Endothelial cell of umbilical vein (primary cell): ENCODE measurements around the gene ACAP2. TPM values are rescaled to one million over a fixed set of nuclear protein-coding genes. Genes with fewer than 3 reads are reported as not detected.

Experiments
- BruUV-seq: library from RNA; stranded (reverse); fragments of 400-500 nt; replicated peaks from 2 replicates; lab custom pipeline; 2021; lab: Mats Ljungman, UMichigan
- CTCF ChIA-PET: fragments of 300-600, 350-600 bp; sonication (Branson Sonifier 250); formaldehyde crosslinking; loops from one replicate; lab custom pipeline; 2021; ENCODE audit warnings: antibody characterized with exemption, inconsistent platforms; lab: Charles Lee
- POLR2A ChIA-PET: fragments of 300-600, 350-600 bp; sonication (Branson Sonifier 250); formaldehyde crosslinking; loops from one replicate; lab custom pipeline; 2021; ENCODE audit warnings: antibody characterized with exemption, inconsistent platforms; lab: Charles Lee
- DNase-seq: peaks from one replicate; pipeline ENCODE4 v3.0.0-alpha.2; 2011; ENCODE audit warnings: low read depth, low spot score
- FAIRE-seq: peaks from 2 replicates; lab custom pipeline; 2011; peaks lifted over from hg19 to GRCh38; lab: Jason Lieb, UNC
- H2AFZ ChIP-seq: 2 replicates; pipeline ENCODE4 v1.6.0; 2012; ENCODE audit warnings: low read depth, low read length, control low read depth, inconsistent platforms
- H3K27ac ChIP-seq: 2 replicates; pipeline ENCODE4 v1.5.1; 2011; ENCODE audit warnings: low read depth, mild to moderate bottlenecking, control low read depth, low read length, moderate library complexity; ENCODE audit not compliant: insufficient read depth
- H3K27me3 ChIP-seq, 2 experiments: 2 replicates each; pipeline versions ENCODE4 v1.6.0 to v1.6.1; 2011; ENCODE audit warnings: low read length in 2 of 2, mixed read lengths in 1 of 2; ENCODE audit not compliant: control insufficient read depth in 2 of 2, insufficient read depth in 2 of 2
- H3K36me3 ChIP-seq, 2 experiments: 2 replicates in 1 of 2; 3 replicates in 1 of 2; pipeline ENCODE4 v1.5.1; 2011; ENCODE audit warnings: low read length in 2 of 2, mild to moderate bottlenecking in 1 of 2, moderate library complexity in 1 of 2; ENCODE audit not compliant: control insufficient read depth in 2 of 2, insufficient read depth in 2 of 2; ENCODE audit errors: extremely low read depth in 1 of 2
- H3K4me1 ChIP-seq: 3 replicates; pipeline ENCODE4 v1.5.1; 2011; ENCODE audit warnings: mild to moderate bottlenecking, low read length; ENCODE audit not compliant: control insufficient read depth, insufficient read depth; ENCODE audit errors: extremely low read depth
- H3K4me2 ChIP-seq: 2 replicates; pipeline ENCODE4 v1.6.1; 2011; ENCODE audit warnings: low read length, control low read depth, mixed read lengths; ENCODE audit not compliant: insufficient read depth
- H3K4me3 ChIP-seq, 3 experiments: fragments of 200-600 bp in 1 of 3; sonication (generic), shearing (Covaris generic) in 1 of 3; replicated peaks in 1 of 3; 2 replicates each; pipeline ENCODE4 v1.5.1; 2011 to 2016; ENCODE audit warnings: control low read depth in 3 of 3, low read length in 3 of 3, mild to moderate bottlenecking in 2 of 3, inconsistent platforms in 1 of 3, low read depth in 1 of 3, moderate library complexity in 1 of 3; ENCODE audit not compliant: insufficient read depth in 1 of 3
- H3K79me2 ChIP-seq: 2 replicates; pipeline ENCODE4 v1.6.0; 2012; ENCODE audit warnings: low read length, inconsistent platforms; ENCODE audit not compliant: control insufficient read depth, insufficient read depth
- H3K9ac ChIP-seq: replicated peaks from 2 replicates; pipeline ENCODE3; 2011; ENCODE audit warnings: low read length, control low read depth; ENCODE audit not compliant: insufficient read depth; ENCODE audit errors: extremely low read depth
- H3K9me1 ChIP-seq: replicated peaks from 3 replicates; pipeline ENCODE4 v1.6.0; 2011; ENCODE audit warnings: mild to moderate bottlenecking, low read length; ENCODE audit not compliant: control insufficient read depth, insufficient read depth; ENCODE audit errors: extremely low read depth
- H3K9me3 ChIP-seq: replicated peaks from 2 replicates; pipeline ENCODE4 v1.5.1; 2012; ENCODE audit warnings: low read length, inconsistent platforms; ENCODE audit not compliant: control insufficient read depth, insufficient read depth
- H4K20me1 ChIP-seq: replicated peaks from 2 replicates; pipeline ENCODE3; 2011; ENCODE audit warnings: mild to moderate bottlenecking, low read length; ENCODE audit not compliant: control insufficient read depth, insufficient read depth; ENCODE audit errors: extremely low read depth
- EZH2 ChIP-seq: IDR thresholded peaks from 2 replicates; pipeline ENCODE4 v1.6.1; 2012; ENCODE audit warnings: borderline replicate concordance, low read depth, mild to moderate bottlenecking, moderate library complexity, low read length, inconsistent platforms; ENCODE audit not compliant: severe bottlenecking
- FOS ChIP-seq: IDR thresholded peaks from 2 replicates; pipeline ENCODE4 v1.6.1; 2011; ENCODE audit warnings: mild to moderate bottlenecking, low read length, moderate library complexity, borderline replicate concordance; ENCODE audit not compliant: insufficient read depth
- GATA2 ChIP-seq: IDR thresholded peaks from 2 replicates; pipeline ENCODE4 v1.7.0; 2011; ENCODE audit warnings: low read depth, mild to moderate bottlenecking, moderate library complexity, mixed read lengths, low read length; ENCODE audit not compliant: insufficient read length, insufficient read depth
- JUN ChIP-seq: IDR thresholded peaks from 2 replicates; pipeline ENCODE4 v1.6.1; 2011; ENCODE audit warnings: borderline replicate concordance, low read depth; ENCODE audit not compliant: insufficient read length, insufficient read depth
- MAX ChIP-seq: IDR thresholded peaks from 2 replicates; pipeline ENCODE4 v1.6.1; 2011; ENCODE audit not compliant: insufficient read depth, insufficient read length
- MYC ChIP-seq: IDR thresholded peaks from one replicate; pipeline ENCODE4 v1.6.1; 2011; ENCODE audit warnings: mild to moderate bottlenecking, low read depth, low read length
- POLR2A ChIP-seq: IDR thresholded peaks from 2 replicates; pipeline ENCODE4 v1.6.1; 2012; ENCODE audit warnings: low read depth, mild to moderate bottlenecking, control low read depth, low read length
- POLR2AphosphoS5 ChIP-seq: IDR thresholded peaks from 2 replicates; pipeline ENCODE4 v1.6.1; 2012; ENCODE audit warnings: low read depth, mild to moderate bottlenecking, control low read depth, low read length, moderate library complexity; ENCODE audit not compliant: insufficient read depth
- dilution Hi-C: fragments of 300-500 bp; cut with MboI; formaldehyde crosslinking; loops from one replicate; pipeline ENCODE4 v1.15.0; 2019; ENCODE audit warnings: low sequenced_read_pairs; ENCODE audit not compliant: extremely low pct_ligation_motif_present
- intact Hi-C: fragments of 100-400 bp; cut with micrococcal nuclease; formaldehyde crosslinking; loops from one replicate; pipeline ENCODE4 v1.10.0; 2022
- polyA plus RNA-seq, 4 experiments: library from polyadenylated mRNA; depleted of rRNA in 3 of 4; stranded (reverse) in 3 of 4; unstranded in 1 of 4; fragments of >200 nt; gene quantifications; 2 replicates each; pipeline versions ENCODE4 v1.2.1 to v1.2.3, GENCODE V29; 2011 to 2012; ENCODE audit warnings: missing spikeins in 1 of 4
- total RNA-seq: library from RNA; stranded (reverse); gene quantifications from 2 replicates; pipeline ENCODE4 v1.2.3, GENCODE V29; 2021
- TF ChIP-seq, protein P1 (sequence below), 2 donors: IDR thresholded peaks; 1 replicate in 1 of 2; 2 replicates in 1 of 2; pipeline ENCODE4 v1.5.1; 2011; ENCODE audit warnings: low read length in 2 of 2, mild to moderate bottlenecking in 2 of 2, moderate library complexity in 2 of 2, control low read depth in 1 of 2, inconsistent platforms in 1 of 2, low read depth in 1 of 2; ENCODE audit not compliant: insufficient read depth in 1 of 2; ENCODE audit errors: extremely low read depth in 1 of 2

Gene ACAP2
- total and polyA plus RNA-seq, 2 donors (not counting 3 experiments of a cell fraction or from before 2014, with no cell fraction given) = 13.6 to 36.9 TPM

DNA sequence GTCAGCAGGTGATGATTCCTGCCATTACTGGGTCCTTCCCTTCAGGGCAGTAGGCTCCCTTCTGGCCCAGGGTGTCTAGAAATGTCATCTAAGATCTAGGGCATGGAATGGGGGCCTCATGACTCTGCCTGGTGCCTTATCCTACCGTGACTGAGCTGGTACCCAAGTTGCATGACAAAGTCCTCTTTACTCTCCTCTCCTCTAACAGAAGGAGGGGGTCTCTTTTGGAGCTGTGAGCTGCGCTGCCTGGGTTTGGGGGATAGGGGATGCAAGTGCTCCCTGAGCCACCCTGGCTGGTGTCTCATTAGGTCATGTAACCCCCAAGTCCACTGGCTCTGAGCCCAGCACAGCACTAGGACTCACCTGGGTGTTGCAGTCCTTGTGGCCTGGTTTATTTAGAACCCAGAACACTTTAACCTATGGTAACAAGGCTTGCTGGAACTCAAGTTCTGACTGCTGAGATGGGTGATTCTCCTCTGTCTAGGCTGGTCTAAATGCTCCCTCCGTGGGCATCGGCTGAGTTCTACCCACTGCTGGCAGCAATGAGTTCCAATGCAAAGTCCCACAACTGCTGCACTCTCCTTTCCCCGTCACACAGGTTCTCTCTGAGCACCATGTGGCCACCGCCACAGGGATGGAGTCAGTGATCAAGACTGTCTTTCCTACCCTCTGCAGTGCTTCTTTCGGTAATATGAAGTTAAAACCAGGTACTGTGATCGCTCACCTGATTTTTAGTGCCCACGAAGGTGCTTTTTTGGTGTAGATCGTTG is 205.8 kb downstream of the ACAP2 start:
- Histone ChIP-seq H3K9ac (no peak overlapping the region), H3K4me2 (no peak overlapping the region), H4K20me1 (no peaks in the 10 kb centered on the region), H2AFZ (no peak overlapping the region), H3K4me3 (no peak overlapping the region), H3K79me2 (peaks cover 2% of the 10 kb centered on the region), H3K27me3 (no peaks in the 10 kb centered on the region), H3K9me3 (no peaks in the 10 kb centered on the region), H3K9me1 (no peaks in the 10 kb centered on the region), H3K4me1 (peaks cover 8% of the 10 kb centered on the region), H3K36me3 (peaks cover 3 to 4% of the 10 kb centered on the region in 2 experiments), H3K27ac (no peak overlapping the region)
- FAIRE-seq = no peak
- ChIA-PET CTCF (no interaction called here), POLR2A (no interaction called here)
- intact Hi-C loops (no loop called here), dilution Hi-C loops (no loop called here)
- no TSS peak for BruUV-seq
- TF ChIP-seq MAX = no peak
- no peak for TF ChIP-seq MYC
- TF ChIP-seq POLR2A = no peak
- no peak for TF ChIP-seq GATA2
- TF ChIP-seq FOS = no peak
- TF ChIP-seq, protein P1, sequence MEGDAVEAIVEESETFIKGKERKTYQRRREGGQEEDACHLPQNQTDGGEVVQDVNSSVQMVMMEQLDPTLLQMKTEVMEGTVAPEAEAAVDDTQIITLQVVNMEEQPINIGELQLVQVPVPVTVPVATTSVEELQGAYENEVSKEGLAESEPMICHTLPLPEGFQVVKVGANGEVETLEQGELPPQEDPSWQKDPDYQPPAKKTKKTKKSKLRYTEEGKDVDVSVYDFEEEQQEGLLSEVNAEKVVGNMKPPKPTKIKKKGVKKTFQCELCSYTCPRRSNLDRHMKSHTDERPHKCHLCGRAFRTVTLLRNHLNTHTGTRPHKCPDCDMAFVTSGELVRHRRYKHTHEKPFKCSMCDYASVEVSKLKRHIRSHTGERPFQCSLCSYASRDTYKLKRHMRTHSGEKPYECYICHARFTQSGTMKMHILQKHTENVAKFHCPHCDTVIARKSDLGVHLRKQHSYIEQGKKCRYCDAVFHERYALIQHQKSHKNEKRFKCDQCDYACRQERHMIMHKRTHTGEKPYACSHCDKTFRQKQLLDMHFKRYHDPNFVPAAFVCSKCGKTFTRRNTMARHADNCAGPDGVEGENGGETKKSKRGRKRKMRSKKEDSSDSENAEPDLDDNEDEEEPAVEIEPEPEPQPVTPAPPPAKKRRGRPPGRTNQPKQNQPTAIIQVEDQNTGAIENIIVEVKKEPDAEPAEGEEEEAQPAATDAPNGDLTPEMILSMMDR (IDR thresholded peaks at IDR 0.05; ENCODE audit: extremely low read depth in 1 of 2, insufficient read depth in 1 of 2, low read depth in 1 of 2, low read length in 2 of 2) = no peak
- TF ChIP-seq EZH2 = no peak
- TF ChIP-seq POLR2AphosphoS5 = no peak
- no peak for TF ChIP-seq JUN
- no peak for DNase-seq
